Adipocyte (in vitro differentiated cells): ENCODE results near the gene CCDC170.

Experiments
- DNase-seq: peaks from one replicate; pipeline ENCODE4 v3.0.0-alpha.2; 2015; ENCODE audit warnings: low read depth
- H3K27me3 ChIP-seq: replicated peaks from 2 replicates; pipeline ENCODE4 v1.7.0; 2013; ENCODE audit warnings: mild to moderate bottlenecking, low read length, moderate library complexity; ENCODE audit not compliant: control insufficient read depth, insufficient read depth
- H3K36me3 ChIP-seq: 2 replicates; pipeline ENCODE4 v1.7.0; 2013; ENCODE audit warnings: low read length, mild to moderate bottlenecking, moderate library complexity; ENCODE audit not compliant: control insufficient read depth, insufficient read depth, severe bottlenecking
- H3K4me1 ChIP-seq: 2 replicates; pipeline ENCODE4 v1.7.0; 2013; ENCODE audit warnings: mild to moderate bottlenecking, low read length, moderate library complexity; ENCODE audit not compliant: control insufficient read depth, insufficient read depth
- H3K4me3 ChIP-seq: 2 replicates; pipeline ENCODE4 v1.7.0; 2013; ENCODE audit warnings: mild to moderate bottlenecking, low read length, moderate library complexity
- H3K9ac ChIP-seq: 2 replicates; pipeline ENCODE4 v1.7.0; 2013; ENCODE audit warnings: mild to moderate bottlenecking, low read length, moderate library complexity
- H3K9me3 ChIP-seq: 2 replicates; pipeline ENCODE4 v1.7.0; 2013; ENCODE audit warnings: mild to moderate bottlenecking, low read length, moderate library complexity; ENCODE audit not compliant: control insufficient read depth

CCDC170 gene

DNA sequence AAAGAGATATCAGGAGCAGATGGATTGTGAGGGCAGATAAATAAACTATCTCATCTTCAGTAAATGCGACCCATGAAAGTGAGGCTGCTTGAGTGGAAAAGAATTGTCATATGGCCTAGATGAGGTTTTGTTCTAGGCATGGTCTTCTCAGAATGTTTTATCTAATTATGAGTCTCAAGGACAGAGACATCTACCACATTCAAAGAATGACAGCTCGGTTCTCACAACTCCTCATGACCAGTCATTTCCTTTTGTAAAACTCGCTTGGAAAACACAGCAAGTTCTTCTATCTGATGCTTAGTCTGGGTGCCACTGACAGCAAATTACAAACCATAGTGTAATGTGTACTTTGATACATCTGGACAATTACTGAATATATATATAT is 140.5 kb downstream of the CCDC170 start:
- Histone ChIP-seq H3K36me3 (no peaks in the 10 kb centered on the region), H3K9ac (no peak overlapping the region), H3K4me3 (no peak overlapping the region), H3K27me3 (no peaks in the 10 kb centered on the region), H3K9me3 (peaks cover 3% of the 10 kb centered on the region), H3K4me1 (peaks cover 6% of the 10 kb centered on the region)
- no peak for DNase-seq

DNA sequence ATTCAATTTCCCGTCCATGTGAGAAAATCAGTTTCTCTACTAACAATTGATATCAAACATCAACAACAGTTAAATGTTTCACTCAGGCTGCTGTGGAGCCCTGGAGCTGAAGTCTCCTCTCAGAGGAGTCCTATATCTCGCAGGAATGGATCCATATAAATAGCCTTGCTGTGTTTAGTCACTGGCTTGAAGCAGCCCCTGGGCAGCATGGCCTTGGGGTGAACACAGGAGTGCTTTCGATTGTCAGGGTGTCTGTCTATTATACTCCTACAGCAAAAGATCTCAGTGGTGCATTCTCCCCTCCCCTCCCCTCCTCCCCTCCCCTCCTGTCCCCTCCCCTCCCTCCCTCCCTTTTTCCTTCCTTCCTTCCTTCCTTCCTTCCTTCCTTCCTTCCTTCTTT is 141.9 kb downstream of the CCDC170 start:
- no peaks in the 10 kb centered on the region for H3K36me3 ChIP-seq
- no peaks in the 10 kb centered on the region for H3K27me3 ChIP-seq
- DNase-seq: no peak
- no peak overlapping the region for H3K9ac ChIP-seq
- peaks cover 6% of the 10 kb centered on the region for H3K9me3 ChIP-seq
- H3K4me3 ChIP-seq: no peak overlapping the region
- peaks cover 2% of the 10 kb centered on the region for H3K4me1 ChIP-seq

DNA sequence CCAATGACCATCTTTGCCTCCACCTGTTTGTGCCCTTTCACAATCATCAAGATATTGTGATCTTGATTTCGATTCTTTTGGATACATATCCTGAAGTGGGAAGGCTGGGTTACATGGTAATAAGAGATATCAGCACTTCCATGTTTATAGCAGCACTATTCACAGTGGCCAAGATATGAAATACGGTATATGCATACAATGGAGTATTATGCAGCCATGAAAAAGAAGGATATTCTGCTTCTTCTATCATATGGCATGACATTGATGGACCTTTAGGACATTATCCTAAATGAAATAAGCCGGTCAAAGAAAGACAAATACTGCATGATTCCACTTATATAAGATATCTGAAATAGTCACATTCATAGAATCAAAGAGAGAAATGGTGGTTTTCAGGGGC is 144.0 kb downstream of the CCDC170 start:
- no peaks in the 10 kb centered on the region for H3K4me1 ChIP-seq
- H3K9ac ChIP-seq: no peak overlapping the region
- no peaks in the 10 kb centered on the region for H3K36me3 ChIP-seq
- H3K27me3 ChIP-seq: no peaks in the 10 kb centered on the region
- peaks cover 13% of the 10 kb centered on the region for H3K9me3 ChIP-seq
- DNase-seq: no peak
- no peak overlapping the region for H3K4me3 ChIP-seq

DNA sequence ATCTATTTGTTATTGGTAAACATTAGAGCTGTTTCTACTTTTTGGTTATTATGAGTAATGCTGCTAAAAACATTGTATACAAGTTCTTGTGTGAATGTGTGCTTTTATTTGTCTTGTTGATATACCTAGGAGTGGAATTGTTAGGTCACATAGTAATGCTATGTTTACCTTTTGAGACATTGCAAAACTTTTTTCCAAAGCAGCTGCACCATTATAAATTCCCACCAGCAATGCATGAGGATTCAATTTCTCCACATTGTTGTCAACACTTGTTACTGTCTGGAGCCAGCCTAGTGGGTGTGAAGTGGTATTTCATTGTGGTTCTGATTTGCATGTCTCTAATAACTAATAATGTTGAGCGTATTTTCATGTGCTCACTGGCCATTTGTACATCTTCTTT is 145.9 kb downstream of the CCDC170 start:
- Histone ChIP-seq H3K4me1 (no peaks in the 10 kb centered on the region), H3K27me3 (no peaks in the 10 kb centered on the region)
- DNase-seq: no peak

GRCh38 chr6:151641028-151641427 is 147.2 kb downstream of the CCDC170 start:
- peaks cover 13% of the 10 kb centered on the region for H3K9me3 ChIP-seq
- no peak overlapping the region for H3K4me3 ChIP-seq
- no peaks in the 10 kb centered on the region for H3K4me1 ChIP-seq
- no peaks in the 10 kb centered on the region for H3K27me3 ChIP-seq
- no peak overlapping the region for H3K9ac ChIP-seq
- H3K36me3 ChIP-seq: no peaks in the 10 kb centered on the region
- DNase-seq: no peak

More for the DNA sequence above, 145.9 kb downstream of the CCDC170 start:
- Histone ChIP-seq H3K4me3 (no peak overlapping the region), H3K9me3 (peaks cover 13% of the 10 kb centered on the region), H3K9ac (no peak overlapping the region), H3K36me3 (no peaks in the 10 kb centered on the region)

GRCh38 chr6:151647976-151648639 is 154.3 kb downstream of the CCDC170 start:
- Histone ChIP-seq H3K36me3 (no peaks in the 10 kb centered on the region), H3K4me3 (no peak overlapping the region), H3K4me1 (peaks cover 12% of the 10 kb centered on the region), H3K9ac (no peak overlapping the region), H3K9me3 (no peaks in the 10 kb centered on the region), H3K27me3 (no peaks in the 10 kb centered on the region)
- DNase-seq: peak; percentile 5

DNA sequence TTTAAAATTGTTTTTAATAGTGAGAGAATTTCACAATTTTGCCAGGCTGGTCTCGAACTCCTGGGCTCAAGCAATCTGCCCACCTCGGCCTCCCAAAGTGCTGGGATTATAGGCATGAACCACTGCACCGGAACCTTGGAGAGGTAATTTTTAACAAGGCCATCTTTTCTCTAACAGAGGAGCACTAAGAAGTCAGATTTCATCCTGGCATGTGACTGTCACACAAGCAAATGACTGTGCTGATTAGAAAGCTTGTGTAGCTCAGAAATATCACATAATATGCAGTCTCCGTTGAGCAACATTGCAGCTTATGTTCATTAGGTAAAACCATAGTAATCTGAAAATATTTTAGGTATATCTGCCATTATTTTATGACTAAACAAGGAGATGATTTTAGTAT is 156.0 kb downstream of the CCDC170 start:
- no peaks in the 10 kb centered on the region for H3K27me3 ChIP-seq
- H3K9me3 ChIP-seq: peaks cover 6% of the 10 kb centered on the region
- H3K36me3 ChIP-seq: no peaks in the 10 kb centered on the region
- H3K9ac ChIP-seq: no peak overlapping the region
- no peak overlapping the region for H3K4me3 ChIP-seq
- peaks cover 12% of the 10 kb centered on the region for H3K4me1 ChIP-seq
- no peak for DNase-seq

- no peak overlapping the region for H3K4me3 ChIP-seq
- H3K9ac ChIP-seq: no peak overlapping the region
- H3K27me3 ChIP-seq: no peaks in the 10 kb centered on the region
- peaks cover 19% of the 10 kb centered on the region for H3K9me3 ChIP-seq
- peaks cover 12% of the 10 kb centered on the region for H3K4me1 ChIP-seq
- no peaks in the 10 kb centered on the region for H3K36me3 ChIP-seq
- no peak for DNase-seq
These were observed 157.8 kb downstream of the CCDC170 start for GRCh38 chr6:151651639-151652038.

- no peak for DNase-seq
- H3K36me3 ChIP-seq: no peaks in the 10 kb centered on the region
- H3K9ac ChIP-seq: no peak overlapping the region
- H3K9me3 ChIP-seq: peaks cover 19% of the 10 kb centered on the region
- H3K27me3 ChIP-seq: no peaks in the 10 kb centered on the region
- no peak overlapping the region for H3K4me3 ChIP-seq
- H3K4me1 ChIP-seq: peaks cover 12% of the 10 kb centered on the region
These were observed 158.5 kb downstream of the CCDC170 start for GRCh38 chr6:151652325-151652724.

DNA sequence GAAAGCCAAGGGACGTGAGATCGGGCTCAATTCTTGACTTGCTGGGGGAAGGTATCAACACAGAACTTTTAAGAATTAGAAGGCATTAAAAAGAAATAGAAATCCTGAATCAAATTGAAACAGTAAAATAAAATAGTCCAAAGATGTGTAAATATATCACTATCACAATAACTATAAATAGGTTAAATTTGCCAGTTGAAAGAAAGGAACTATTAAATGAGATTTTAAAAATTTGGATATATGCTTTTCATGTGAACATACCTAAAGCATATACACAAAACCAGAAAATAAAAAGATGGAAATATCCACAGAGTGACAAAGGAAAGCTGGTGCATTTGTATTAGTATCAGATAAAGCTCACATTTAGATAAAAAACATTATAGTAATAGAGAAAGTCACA is 161.3 kb downstream of the CCDC170 start:
- Histone ChIP-seq H3K4me3 (no peak overlapping the region), H3K27me3 (no peaks in the 10 kb centered on the region), H3K9ac (no peak overlapping the region), H3K36me3 (no peaks in the 10 kb centered on the region), H3K4me1 (peaks cover 12% of the 10 kb centered on the region), H3K9me3 (peaks cover 19% of the 10 kb centered on the region)
- DNase-seq: no peak

GRCh38 chr6:151656392-151656791 is 162.6 kb downstream of the CCDC170 start:
- no peaks in the 10 kb centered on the region for H3K27me3 ChIP-seq
- H3K9ac ChIP-seq: no peak overlapping the region
- peaks cover 12% of the 10 kb centered on the region for H3K4me1 ChIP-seq
- peaks cover 19% of the 10 kb centered on the region for H3K9me3 ChIP-seq
- no peak overlapping the region for H3K4me3 ChIP-seq
- no peak for DNase-seq
- H3K36me3 ChIP-seq: no peaks in the 10 kb centered on the region

GRCh38 chr6:151658091-151658490 is 164.3 kb downstream of the CCDC170 start:
- no peak overlapping the region for H3K9ac ChIP-seq
- peaks cover 19% of the 10 kb centered on the region for H3K9me3 ChIP-seq
- no peaks in the 10 kb centered on the region for H3K4me1 ChIP-seq
- no peaks in the 10 kb centered on the region for H3K36me3 ChIP-seq
- no peak for DNase-seq
- H3K4me3 ChIP-seq: no peak overlapping the region
- H3K27me3 ChIP-seq: no peaks in the 10 kb centered on the region
